ENCODE data around the gene CTAGE1.
"Not testable (repeated sequence)": the region's sequence is repeated elsewhere in the genome, so short reads cannot be mapped to it uniquely, and the experiment has no call there.

Gene CTAGE1, protein sequence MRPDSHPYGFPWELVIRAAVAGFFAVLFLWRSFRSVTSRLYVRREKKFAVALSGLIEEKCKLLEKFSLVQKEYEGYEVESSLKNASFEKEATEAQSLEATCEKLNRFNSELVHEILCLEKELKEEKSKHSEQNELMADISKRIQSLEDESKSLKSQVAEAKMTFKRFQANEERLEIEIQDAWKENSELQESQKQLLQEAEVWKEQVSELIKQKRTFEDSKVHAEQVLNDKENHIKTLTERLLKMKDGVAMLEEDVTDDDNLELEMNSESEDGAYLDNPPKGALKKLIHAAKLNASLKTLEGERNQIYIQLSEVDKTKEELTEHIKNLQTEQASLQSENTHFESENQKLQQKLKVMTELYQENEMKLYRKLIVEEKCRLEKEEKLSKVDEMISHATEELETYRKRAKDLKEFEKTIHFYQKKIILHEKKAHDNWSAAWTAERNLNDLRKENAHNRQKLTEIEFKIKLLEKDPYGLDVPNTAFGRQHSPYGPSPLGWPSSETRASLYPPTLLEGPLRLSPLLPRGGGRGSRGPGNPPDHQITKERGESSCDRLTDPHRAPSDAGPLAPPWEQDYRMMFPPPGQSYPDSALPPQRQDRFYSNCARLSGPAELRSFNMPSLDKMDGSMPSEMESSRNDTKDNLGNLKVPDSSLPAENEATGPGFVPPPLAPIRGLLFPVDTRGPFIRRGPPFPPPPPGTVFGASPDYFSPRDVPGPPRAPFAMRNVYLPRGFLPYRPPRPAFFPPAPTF

GRCh38 chr18:22417496-22418188 is at the start of gene CTAGE1:
Gene CTAGE1 (minus strand): TSS chr18:22417915. CDS start chr18:22417811, 104 bp downstream.
- DNase-seq (ENCODE audit: low read depth) = no peak

DNA sequence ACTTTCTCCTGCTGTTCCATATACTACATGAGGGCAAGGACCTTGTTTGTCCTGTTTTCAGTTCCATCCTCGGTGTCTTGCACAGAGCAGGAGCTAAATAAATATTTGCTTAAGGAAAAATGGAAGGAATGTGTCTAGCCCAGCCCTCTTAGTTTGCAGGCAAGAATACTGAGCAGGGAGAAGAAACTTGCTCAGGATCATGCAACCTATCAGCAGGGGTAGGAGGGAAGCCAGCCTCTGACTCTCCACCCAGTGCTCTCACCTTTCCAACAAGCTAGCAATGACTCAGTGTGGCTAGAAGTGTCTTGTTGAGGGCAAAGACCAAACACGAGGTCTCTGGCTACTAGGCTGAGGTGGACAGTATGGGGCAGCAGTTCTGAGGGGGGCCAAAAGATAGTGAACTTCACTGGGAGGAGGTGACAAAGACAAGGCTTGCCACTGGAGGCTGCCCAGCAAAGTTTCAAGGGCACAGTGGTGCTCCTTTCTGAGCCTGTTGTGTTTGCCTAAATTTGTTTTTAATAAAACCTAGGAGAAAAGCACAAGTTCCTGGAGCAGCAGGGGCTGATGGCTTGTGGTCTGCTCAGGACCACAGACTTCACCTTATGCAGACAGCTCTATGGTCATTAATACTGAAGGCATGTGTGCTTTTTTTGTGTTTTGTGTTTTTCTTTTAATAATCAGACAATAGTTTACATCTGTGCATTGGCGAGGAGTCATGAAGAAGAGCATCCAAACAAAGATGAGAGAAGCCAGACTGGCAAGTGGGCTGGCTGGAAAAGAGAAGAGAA is 49.1 kb upstream of the CTAGE1 start:
- no peak for DNase-seq (ENCODE audit: low read depth)

- DNase-seq (ENCODE audit: low read depth) = no peak
These were observed 48.2 kb upstream of the CTAGE1 start for GRCh38 chr18:22465859-22466457.

- no peak for DNase-seq (ENCODE audit: low read depth)
These were observed 45.4 kb upstream of the CTAGE1 start for GRCh38 chr18:22463076-22463475.

DNA sequence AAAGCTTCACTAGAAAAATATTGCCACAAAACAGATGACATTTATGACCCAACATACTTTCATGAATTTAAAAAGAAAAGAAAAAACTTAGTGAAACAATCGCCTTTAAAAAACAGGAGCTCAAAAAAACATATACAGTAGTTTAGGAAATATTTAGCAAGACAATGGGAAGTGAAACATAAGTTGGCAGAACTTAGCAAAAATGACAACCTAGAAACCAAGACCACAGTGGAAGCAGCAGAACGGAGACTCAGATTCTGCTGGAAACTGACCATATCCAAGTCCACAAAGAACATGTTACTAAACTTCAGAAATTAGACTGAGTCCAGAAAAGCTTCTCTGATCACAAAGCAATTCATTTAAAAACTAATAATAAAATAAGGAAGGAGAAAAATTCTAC is 41.8 kb upstream of the CTAGE1 start:
- DNase-seq (ENCODE audit: low read depth) = no peak

GRCh38 chr18:22457524-22457923 is 39.8 kb upstream of the CTAGE1 start:
- DNase-seq (ENCODE audit: low read depth) = no peak

GRCh38 chr18:22456547-22456946 is 38.8 kb upstream of the CTAGE1 start:
- DNase-seq (ENCODE audit: low read depth) = no peak

GRCh38 chr18:22456116-22456480 is 38.4 kb upstream of the CTAGE1 start:
- DNase-seq (ENCODE audit: low read depth) = no peak

- no peak for DNase-seq (ENCODE audit: low read depth)
These were observed 37.9 kb upstream of the CTAGE1 start for GRCh38 chr18:22455425-22456115.

GRCh38 chr18:22453315-22453714 is 35.6 kb upstream of the CTAGE1 start:
- no peak for DNase-seq (ENCODE audit: low read depth)

- no peak for DNase-seq (ENCODE audit: low read depth)
These were observed 34.5 kb upstream of the CTAGE1 start for GRCh38 chr18:22452226-22452668.

GRCh38 chr18:22451796-22452195 is 34.1 kb upstream of the CTAGE1 start:
- no peak for DNase-seq (ENCODE audit: low read depth)

DNA sequence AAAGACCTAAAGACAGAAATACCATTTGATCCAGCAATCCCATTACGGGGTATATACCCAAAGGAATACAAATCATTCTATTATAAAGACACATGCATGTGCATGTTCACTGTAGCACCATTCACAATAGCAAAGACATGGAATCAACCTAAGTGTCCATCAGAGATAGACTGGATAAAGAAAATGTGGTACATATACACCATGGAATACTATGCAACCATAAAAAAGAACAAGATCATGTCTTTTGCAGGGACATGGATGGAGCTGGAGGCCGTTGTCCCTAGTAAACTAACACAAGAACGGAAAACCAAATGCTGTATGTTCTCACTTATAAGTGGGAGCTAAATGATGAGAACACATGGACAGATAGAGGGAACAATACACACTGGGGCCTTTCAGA is 33.1 kb upstream of the CTAGE1 start:
- DNase-seq (ENCODE audit: low read depth) = not testable (repeated sequence)

GRCh38 chr18:22450318-22450717 is 32.6 kb upstream of the CTAGE1 start:
- not testable (repeated sequence) for DNase-seq (ENCODE audit: low read depth)

DNA sequence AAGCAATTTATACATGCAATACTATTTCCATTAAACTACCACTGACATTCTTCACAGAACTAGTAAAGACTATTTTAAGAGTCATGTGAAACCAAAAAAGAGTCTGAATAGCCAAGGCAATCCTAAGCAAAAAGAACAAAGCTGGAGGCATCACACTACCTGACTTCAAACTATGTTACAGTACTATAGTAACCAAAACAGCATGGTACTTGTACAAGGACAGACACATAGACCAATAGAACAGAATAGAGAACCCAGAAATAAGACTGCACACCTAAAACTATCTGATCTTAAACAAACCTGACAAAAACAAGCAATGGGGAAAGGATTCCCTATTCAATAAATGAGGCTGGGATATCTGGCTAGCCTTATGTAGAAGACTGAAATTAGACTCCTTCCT is 32.0 kb upstream of the CTAGE1 start:
- not testable (repeated sequence) for DNase-seq (ENCODE audit: low read depth)

DNA sequence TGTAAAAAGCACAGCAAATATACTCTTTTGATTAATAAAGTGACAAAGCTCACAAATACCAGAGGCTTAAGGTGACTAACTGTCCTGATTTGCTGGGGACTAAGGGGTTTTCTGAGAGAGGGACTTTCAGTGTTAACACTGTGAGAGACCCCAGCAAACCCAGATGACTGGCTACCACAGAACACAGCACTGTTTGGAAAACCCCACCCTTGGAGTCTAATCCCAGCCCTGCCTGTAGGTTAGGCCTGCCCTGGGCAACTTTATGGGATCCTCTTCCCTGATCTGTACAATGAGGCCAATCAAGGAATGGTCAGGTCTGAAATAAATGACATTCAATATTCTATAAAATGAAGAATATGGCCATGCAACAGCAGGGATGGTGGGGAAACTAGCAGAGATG is 30.5 kb upstream of the CTAGE1 start:
- no peak for DNase-seq (ENCODE audit: low read depth)

DNA sequence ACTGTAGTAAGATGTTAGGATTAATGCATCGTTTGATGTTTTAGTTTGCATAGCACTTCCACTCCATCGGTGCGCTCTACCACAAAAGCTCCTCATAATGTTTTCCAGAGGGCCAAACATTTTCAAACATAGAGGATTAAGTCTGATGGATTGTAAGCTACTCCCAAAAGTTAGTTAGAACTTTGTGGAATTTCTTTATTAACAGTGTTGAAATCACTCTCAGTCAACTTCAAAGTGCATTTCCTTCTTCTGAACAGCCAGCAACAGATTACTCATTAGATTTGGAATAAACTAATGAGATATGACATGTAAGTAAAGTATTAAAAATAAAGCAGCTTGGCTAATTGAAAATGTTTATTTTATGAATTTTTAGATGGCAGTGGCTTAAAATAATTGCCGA is 30.1 kb upstream of the CTAGE1 start:
- DNase-seq (ENCODE audit: low read depth) = no peak

DNA sequence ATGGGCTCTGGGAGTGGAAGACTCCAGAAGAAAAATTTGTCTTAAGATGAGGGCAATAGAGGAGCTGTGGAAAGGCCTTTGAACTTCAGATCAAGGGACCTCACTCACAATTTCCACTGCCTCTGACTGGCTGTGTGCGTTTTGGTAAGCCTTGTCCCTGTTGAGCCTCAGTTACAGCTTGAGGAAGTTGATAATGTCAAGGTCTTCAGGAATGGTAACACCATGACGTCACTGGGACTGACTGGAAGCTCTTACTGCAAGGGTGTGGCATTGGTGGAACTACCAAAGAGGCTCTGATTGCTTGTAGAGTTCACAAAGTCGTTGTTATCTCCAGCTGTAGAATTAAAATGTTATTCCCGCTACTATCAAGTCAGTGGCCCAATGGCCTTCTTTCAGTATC is 29.2 kb upstream of the CTAGE1 start:
- no peak for DNase-seq (ENCODE audit: low read depth)

DNA sequence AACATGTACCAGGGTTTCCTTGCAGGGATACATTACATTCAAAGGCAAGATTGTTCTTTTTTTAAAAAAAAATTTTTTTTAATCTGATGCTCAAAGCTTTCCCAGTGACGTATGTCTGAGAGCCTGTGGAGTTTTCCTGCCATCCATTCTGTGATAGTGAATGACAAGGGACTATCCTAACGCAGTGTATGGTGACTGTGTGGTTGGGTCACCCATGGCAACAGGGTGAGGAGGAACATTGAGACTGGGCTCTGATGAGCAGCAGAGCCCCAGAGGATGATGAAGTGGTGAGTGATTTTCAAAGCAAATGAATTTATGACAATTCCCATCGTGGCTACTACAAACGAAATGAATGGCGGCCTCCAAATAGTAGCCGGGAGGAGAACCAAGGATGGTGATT is 28.6 kb upstream of the CTAGE1 start:
- no peak for DNase-seq (ENCODE audit: low read depth)

- DNase-seq (ENCODE audit: low read depth) = no peak
These were observed 23.9 kb upstream of the CTAGE1 start for GRCh38 chr18:22441638-22442037.

GRCh38 chr18:22439447-22439846 is 21.7 kb upstream of the CTAGE1 start:
- DNase-seq (ENCODE audit: low read depth) = no peak
